ENCODE measurements around the gene CDC6.

DNA sequence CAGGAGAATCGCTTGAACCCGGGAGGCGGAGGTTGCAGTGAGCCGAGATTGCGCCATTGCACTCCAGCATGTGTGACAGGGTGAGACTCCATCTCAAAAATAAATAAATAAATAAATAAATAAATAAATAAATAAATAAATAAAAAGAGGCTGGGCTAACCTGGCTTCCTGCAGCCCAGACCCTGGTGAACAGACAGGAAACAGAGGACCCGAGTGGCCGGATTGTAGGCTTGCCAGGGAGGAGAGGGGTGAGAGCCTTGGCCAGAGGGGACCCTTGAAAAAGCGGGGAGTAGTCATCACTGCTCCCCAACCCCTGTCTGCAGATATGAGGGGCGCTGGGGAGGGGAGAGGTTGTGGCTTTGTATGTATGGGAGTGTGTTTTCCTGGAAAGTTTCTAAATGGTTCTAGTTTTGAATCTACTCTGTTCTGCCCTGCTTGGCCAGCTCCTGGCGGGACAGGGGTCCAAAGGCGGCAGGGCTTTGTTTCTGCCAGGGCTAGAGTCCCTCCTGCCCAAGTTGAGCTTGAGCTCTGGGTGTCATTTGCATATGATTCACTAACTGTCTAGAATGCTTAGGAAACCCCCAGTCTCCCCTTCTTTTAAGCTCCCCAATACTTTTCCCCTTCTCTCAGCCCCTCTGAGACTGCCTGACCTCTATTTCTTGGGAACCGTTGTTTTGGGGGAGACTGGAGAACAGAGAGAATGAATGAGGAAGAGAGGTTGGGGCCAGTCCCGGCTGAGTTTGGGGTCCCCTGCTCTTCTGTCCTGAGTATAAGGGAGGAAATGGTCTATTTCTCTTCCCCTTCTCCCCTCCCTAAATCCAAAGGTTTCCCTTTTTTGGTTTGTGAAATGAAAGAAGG, 37.7 kb downstream of the CDC6 start:
- TF ChIP-seq, protein P1, sequence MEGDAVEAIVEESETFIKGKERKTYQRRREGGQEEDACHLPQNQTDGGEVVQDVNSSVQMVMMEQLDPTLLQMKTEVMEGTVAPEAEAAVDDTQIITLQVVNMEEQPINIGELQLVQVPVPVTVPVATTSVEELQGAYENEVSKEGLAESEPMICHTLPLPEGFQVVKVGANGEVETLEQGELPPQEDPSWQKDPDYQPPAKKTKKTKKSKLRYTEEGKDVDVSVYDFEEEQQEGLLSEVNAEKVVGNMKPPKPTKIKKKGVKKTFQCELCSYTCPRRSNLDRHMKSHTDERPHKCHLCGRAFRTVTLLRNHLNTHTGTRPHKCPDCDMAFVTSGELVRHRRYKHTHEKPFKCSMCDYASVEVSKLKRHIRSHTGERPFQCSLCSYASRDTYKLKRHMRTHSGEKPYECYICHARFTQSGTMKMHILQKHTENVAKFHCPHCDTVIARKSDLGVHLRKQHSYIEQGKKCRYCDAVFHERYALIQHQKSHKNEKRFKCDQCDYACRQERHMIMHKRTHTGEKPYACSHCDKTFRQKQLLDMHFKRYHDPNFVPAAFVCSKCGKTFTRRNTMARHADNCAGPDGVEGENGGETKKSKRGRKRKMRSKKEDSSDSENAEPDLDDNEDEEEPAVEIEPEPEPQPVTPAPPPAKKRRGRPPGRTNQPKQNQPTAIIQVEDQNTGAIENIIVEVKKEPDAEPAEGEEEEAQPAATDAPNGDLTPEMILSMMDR (conservative IDR thresholded peaks at IDR 0.05) = no peak
- no peak for TF ChIP-seq ZFX (IDR thresholded peaks at IDR 0.05)
